Right lobe of liver (tissue), 4 donors: ENCODE measurements around the gene TNK1.

Experiments used
- CTCF ChIP-seq, 4 donors: fragments of 200-600 bp in 3 of 4; fragments of 450-650 bp in 1 of 4; IDR thresholded peaks; one replicate each; pipeline versions ENCODE4 v1.5.1 to v1.8.0; 2016 to 2022; ENCODE audit warnings: antibody characterized with exemption in 4 of 4, mild to moderate bottlenecking in 2 of 4
- POLR2A ChIP-seq: fragments of 450-650 bp; IDR thresholded peaks from one replicate; pipeline ENCODE4 v1.6.1; 2017; ENCODE audit warnings: antibody characterized with exemption, mild to moderate bottlenecking
- donor health status: DM: no; HTN: no; CAD: no.
- donor health status: DM: no; HTN: no; CAD: no.
- donor health status: DM: no; HTN: yes; CAD: no.

- TF ChIP-seq CTCF (IDR thresholded peaks at IDR 0.05) (no peak), POLR2A (peak; percentile 54)
These were observed at the start of gene TNK1 for GRCh38 chr17:7380855-7381683.
